ENCODE results near the gene PAPOLB.
"Not testable (repeated sequence)": the region's sequence is repeated elsewhere in the genome, so short reads cannot be mapped to it uniquely, and the experiment has no call there.

The PAPOLB gene

DNA sequence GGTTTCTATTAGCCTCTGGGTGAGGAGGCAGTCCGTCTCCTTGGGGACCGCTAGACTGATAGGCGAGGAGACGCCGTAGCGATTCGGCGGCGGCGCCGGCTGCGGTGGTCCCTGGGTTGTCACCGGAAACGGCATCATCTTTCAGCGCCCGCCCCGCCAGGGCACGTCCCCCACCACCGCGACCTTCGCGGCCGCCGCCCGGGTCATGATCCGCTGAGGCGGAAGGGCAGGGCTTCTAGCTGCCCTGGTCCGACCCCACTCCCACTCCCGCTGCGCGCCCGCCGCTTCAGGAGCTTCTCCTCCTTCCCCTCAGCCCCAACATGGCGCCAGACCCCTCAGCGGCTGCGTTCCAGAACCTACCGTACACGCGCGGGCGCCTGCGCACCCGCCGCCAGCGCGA is at the start of gene PAPOLB:
Gene PAPOLB (minus strand): TSS at position 358 of the 400 bp plus-strand sequence. CDS start 220 bp downstream, at position 138.
- DNase-seq (ENCODE audit: low read depth in 2 of 2) = no peak

DNA sequence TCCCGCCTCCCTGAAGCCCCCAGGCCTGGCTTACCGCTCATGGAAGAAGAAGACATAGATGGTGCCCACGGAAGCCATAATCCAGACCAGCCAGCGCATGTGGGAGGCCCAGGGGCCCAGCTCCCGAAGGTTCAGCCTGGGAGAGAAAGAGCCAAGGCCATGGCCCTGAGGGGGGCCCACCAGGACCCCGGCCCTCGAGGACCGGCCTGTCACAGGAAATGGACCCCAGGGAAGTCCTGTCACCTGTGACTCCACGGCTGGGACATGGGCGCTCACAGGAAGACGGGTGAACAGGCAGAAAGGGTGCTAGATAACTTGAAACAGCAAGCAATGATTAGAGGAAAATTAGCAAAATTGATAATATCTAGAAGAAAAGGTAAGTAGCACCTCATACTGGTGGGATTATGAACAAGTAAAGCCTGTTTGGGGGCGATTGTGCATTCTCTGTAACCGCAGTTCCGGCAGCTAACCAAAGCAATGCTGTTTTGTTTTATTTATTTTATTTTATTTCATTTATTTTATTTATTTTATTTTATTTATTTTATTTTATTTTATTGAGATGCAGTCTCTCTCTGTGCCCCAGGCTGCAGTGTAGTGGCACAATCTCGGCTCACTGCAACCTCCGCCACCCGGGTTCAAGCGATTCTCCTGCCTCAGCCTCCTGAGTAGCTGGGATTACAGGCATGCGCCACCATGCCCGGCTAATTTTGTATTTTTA is 49.4 kb upstream of the PAPOLB start:
- no peak for DNase-seq (ENCODE audit: low read depth in 2 of 2)

DNA sequence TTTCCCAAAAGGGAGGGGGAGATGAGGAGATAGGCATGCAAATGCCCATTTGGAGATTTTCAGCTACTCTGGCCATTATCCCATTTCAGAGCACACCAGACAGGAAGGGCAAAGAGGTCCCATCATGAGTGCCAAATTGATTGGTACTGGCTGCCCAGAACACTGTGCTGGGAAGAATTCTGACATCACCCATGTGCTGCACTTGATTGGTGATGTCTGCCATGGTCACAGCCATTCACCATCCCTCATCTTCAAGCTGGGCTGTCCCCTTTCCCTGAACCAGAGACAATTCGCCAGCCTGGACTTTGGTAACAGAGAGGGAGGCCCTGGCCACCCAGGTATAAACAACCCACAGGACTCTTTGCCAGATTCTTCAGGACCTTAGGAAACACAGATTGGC is 44.9 kb upstream of the PAPOLB start:
- DNase-seq (ENCODE audit: low read depth in 2 of 2) = no peak

DNA sequence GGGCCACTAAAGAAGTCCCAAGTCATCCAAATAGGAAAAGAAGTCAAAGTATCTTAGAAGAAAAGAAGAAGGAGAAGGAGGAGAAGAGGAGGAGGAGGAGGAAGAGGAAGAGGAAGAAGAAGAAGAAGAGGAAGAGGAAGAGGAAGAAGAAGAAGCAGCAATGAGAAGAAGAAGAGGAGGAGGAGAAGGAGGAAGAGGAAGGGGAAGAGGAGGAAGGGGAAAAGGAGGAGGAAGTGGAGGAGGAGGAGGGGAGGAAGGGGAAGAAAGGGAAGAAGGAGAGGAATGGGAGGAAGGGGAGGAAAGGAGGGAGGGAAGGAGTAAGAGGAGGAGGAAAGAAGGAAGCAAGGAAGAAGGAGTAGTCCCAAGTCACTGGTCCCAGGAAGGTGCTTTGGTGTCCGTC is 43.3 kb upstream of the PAPOLB start:
- no peak for DNase-seq (ENCODE audit: low read depth in 2 of 2)

DNA sequence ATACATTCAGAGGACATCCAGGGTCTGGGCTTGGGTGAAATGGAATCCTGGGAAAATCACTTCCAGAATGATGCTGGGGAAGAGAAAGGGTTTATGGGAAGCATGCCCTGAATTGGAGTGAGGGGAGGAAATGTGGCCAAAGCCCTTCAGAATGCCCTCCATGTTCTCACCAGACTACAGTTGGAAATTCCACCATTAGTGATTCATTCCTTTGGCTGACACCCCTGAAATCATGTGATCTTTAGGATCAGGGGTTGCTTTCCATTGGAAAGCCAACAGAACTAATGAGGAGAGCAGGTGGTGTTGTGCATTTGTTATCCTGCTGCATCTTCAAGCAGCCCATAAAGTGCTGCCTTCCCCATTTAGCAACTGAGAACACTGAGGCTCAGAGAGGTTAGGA is 42.5 kb upstream of the PAPOLB start:
- no peak for DNase-seq (ENCODE audit: low read depth in 2 of 2)

DNA sequence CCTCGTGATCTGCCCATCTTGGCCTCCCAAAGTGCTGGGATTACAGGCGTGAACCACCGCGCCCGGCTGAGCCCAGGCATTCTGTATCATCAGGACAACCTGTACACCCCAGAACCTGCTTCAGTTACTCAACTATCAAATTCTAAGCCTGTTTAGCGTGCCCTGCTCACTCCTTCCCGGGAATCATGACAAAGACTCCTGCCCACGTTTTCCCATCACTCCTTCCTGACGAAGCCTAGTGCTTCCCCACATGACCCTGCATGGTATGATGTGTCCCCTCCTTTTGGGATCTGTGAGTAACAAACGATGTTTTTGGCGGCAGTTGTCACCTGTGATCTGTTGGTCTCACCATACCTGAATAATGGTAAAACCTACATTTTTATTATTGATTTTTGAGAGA is 33.9 kb upstream of the PAPOLB start:
- no peak for DNase-seq (ENCODE audit: low read depth in 2 of 2)

DNA sequence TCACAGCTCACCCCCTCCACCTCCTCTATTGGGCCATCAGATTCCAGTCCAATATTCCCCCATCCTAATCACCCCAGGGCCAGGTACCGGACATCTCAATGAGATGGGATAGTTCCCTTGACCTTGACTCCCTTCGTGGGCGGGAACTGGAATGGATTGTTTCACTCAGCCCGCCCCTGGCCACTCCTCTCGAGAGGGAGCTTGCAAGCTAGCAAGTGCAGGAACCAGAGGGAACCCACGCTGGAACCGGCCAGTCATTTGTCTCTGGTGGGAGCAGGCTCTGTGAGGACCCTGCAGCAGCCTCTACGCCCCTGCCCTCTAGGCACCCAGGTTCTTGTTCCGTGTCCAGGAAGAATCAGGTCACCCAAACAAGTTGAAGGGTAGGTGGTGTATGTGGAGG is 32.7 kb upstream of the PAPOLB start:
- DNase-seq (ENCODE audit: low read depth in 2 of 2) = no peak

DNA sequence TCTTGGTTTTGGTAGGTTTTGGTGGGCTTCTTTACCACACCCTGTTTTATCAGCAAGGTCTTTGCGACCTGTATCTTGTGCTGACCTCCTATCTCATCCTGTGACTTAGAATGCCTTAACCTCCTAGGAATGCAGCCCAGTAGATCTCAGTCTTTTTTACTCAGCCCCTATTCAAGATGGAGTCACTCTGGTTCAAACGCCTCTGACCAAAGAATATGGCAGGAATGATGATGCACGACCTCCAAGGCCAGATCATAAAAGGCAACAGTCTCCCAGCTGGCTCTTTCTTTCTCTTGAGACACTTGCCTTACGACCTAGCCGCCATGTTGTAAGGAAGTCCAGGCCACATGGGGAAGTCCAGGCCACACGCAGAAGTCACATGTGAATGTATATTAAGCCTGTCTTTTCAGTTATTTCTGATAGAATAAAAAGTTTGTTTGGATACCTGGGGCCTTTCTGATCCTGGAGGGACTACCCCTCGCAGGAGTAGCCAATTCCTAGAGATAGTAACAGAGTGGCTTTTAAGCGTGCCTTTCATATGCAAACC is 32.2 kb upstream of the PAPOLB start:
- no peak for DNase-seq (ENCODE audit: low read depth in 2 of 2)

DNA sequence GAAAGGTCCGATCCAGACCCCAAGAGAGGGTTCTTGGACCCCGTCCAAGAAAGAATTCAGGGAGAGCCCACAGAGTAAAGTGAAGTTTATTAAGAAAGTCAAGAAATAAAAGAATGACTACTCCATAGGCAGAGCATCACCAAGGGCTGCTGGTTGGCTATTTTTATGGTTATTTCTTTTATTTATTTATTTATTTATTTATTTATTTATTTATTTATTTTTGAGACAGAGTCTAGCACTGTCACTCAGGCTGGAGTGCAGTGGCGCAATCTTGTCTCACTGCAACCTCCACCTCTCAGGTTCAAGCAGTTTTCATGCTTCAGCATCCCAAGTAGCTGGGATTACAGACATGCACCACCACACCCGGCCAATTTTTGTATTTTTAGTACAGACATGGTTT is 31.4 kb upstream of the PAPOLB start:
- DNase-seq (ENCODE audit: low read depth in 2 of 2) = not testable (repeated sequence)

DNA sequence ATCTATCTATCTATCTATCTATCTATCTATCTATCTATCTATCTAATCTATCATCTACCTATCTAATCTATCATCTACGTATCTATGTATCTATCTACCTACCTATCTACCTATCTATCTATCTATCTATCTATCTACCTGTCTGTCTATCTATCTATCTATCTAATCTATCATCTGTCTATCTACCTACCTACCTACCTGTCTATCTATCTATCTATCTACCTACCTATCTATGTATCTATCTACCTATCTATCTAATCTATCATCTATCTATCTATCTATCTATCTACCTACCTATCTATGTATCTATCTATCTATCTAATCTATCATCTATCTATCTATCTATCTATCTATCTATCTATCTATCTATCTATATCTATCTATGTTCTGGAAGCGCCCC is 29.7 kb upstream of the PAPOLB start:
- DNase-seq (ENCODE audit: low read depth in 2 of 2) = not testable (repeated sequence)

DNA sequence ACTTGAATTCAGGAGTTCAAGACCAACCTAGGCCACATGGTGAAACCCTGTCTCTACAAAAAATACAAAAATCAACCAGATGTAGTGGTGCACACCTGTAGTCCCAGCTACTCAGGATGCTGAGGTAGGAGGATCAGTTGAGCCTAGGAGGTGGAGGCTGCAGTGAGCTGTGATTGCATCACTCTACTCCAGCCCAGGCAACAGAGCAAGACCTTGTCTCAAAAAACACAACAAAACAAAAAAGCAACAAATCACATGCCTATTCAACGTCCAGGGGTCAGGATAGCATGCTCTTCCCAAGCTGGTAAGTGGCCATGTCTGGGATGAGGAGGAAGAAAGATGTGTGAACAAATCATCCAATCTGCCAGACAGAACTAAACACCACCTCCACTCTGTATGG is 27.9 kb upstream of the PAPOLB start:
- DNase-seq (ENCODE audit: low read depth in 2 of 2) = no peak

DNA sequence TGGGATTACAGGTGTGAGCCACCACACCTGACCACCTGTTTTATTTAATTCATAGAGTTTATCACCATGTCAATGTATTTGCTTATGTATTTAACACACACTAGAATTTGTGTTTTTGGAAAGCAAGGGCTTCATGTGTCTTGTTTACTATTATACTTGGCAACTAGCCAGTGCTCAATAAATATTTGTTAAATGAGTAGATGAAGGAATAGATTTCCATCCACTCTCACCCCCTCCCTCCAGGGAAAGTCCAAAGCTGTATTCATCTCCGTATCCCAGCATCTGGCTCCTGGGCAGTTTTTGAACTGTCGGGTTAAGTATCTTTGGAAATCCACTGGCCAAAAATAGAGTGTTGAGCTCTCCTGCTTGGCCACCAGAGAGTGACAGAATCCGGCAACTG is 26.3 kb upstream of the PAPOLB start:
- no peak for DNase-seq (ENCODE audit: low read depth in 2 of 2)

DNA sequence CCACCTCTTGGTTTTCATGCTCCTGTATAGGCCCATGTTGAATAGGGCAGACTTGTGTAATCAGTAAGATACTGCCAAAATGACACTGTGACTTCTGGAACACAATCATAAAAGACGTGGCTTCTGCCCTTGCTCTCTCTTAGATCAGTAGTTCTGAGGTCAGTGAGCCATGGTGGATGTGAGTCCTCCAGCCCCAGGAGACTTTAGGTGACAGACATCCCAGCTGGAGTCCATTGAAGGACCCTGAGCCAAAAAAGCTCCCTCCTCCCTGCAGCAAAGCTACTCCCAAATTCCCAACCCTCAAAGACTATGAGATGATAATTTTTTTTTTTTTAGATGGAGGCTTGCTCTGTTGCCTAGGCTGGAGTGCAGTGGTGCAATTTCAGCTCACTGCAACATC is 24.8 kb upstream of the PAPOLB start:
- DNase-seq (ENCODE audit: low read depth in 2 of 2) = no peak

DNA sequence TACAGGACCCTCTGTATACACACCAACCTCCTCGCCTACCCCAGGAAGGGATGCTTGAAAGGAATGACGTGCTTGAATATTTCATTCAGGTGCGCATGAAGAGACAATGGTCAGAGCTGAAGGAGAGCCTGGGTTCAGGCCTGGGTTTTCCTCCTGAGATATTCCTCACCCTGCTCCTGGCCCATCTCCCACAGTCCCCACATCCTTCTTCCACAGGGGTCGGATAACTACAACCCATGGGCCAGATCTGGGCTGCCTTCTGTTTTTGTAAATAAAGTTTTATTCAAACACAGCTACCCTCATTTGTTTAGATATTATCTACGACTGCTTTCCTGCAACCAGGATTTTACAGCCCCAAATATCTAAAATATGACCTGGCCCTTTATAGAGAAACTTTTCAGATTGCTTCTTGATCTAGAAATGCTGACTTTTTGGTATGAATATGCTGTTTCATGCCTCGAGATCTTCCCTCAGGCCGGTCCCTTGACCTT is 23.5 kb upstream of the PAPOLB start:
- DNase-seq (ENCODE audit: low read depth in 2 of 2) = no peak

DNA sequence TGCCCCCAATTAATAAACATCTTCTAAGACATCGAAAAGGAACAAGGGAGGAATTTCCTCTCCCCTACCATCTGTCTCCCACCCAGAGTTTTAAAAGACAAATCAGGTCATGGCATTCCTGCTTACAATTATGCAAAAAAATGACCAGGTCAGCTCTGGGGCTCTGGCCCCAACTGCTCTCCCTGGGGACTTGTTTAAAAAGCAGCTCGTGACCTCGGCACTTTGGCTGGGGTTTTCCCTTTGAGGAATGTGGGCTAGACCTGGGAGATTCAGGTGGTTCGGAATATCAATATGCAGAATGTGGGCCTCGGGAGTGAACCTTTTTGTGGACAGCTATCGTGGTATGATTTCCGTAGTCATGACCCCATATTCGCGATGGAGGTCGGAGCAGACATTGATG is 22.3 kb upstream of the PAPOLB start:
- DNase-seq (ENCODE audit: low read depth in 2 of 2) = no peak

DNA sequence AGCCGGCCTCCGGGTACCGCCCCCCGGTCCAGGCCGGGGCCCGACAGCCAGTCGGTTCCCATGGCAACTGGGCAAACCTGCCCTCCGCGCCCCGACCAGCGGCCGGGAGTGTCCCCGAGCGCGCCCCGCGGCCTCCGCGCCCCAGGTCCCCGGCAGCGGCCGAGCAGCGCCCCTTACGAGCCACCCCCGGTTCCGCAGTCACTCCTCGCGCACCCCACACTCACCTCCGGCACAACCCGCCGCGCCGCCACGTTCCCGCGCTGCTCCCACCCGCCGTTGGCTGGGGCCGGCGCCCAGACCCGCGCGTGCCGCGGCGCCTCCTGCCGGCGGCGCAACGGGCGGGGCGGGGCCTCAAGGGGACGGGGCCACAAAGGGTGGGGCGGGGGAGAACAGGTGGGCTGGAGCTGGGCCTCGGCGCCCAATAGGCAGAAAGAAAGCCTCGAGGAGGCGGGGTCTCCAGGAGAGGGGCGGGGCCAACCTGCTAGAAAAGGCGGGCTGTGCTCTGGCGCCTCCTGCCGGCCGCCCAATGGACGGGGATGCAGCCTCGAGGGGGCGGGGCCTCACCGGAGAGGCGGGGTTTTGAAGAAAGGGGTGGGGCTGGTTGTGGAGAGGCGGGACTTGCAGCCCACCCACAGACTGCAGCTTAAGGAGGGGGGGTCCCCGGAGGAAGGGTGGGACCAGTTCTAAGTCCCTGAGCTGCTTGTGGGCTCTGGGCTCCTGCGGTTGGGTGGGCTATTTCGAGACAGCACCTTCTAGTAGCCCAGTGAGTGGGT is 21.7 kb upstream of the PAPOLB start, which contains the start of gene RADIL:
Gene RADIL (minus strand): TSS at position 345 of the 773 bp plus-strand sequence. CDS start 5,577 bp downstream, outside the sequence.
- peak; percentile 52 to 62 for DNase-seq (ENCODE audit: low read depth in 2 of 2)

DNA sequence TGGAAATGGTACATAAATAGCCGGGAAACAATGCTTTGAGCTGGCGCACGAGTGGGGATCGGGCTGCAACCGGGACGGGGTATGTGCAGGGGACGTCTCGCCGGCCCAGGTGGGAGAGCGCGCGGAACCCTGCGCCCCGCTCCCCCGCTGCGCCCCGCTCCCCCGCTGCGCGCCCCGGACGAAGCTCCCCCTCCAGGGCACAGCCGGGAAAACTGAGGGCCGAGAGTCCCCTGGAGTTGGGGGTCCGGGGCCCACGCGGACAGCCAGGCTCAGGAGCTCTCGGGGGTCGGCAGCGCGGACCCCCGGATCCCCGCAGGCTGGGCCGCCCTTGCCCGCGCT is 21.2 kb upstream of the PAPOLB start:
- no peak for DNase-seq (ENCODE audit: low read depth in 2 of 2)

DNA sequence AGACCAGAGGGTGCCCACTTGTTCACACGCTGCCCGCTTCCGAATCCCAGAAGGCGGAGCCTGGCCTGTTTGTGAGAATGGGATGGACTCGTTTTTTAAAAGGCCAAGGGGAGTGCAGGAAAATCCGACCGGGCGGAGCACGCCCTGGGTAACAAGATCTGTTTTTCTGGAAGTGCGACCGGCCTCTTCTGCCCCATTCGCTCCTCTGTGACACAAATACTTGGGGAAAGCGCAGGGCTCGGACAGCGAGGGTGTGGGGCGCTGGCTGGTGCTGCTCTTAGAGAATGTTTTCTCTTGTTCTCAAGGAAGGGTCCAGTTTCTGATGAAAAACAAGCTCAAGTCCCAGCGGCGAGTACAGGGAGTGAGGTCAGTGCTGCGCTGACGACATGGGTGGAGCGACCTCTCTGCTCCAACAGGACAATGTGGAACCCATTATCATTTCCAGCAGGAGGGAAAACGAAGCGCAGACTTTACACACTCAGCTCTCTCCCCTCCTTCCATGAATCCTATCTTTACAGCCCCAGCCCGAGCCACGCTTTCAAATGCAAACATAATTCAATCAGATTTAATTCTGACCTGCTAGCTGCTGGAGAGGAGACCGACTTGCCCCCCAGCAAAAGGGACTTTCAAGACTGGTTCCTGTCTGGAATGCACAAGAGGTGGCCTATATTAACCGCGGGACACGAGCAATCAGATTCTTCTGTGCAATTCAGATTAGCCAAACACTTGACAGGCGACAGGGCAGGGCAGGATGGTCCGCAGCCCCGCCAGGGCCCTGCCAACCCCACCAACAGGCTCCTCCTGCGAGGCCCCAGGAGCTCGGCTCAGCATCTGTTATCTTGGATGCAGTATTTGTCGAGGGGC is 20.6 kb upstream of the PAPOLB start:
- DNase-seq (ENCODE audit: low read depth in 2 of 2) = no peak

DNA sequence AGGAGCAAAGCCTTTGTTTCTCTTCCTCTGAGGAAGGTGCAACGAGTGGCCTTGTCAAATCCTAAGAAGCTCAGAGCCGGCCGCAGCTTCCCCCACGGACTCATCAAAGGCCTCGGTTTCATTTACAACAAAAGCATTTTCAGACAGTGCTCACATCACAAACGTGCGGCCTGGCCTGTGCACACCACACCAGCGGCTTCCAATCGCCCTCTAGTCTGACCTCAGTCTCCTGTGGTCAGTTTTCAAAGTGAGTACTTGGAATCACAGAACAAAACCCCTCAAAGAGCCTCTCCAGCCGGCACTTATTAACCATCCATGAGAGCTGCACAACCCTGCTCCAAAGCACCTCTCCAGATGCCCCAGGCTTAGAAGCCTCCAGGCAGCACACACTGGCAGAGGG is 18.4 kb upstream of the PAPOLB start:
- no peak for DNase-seq (ENCODE audit: low read depth in 2 of 2)

DNA sequence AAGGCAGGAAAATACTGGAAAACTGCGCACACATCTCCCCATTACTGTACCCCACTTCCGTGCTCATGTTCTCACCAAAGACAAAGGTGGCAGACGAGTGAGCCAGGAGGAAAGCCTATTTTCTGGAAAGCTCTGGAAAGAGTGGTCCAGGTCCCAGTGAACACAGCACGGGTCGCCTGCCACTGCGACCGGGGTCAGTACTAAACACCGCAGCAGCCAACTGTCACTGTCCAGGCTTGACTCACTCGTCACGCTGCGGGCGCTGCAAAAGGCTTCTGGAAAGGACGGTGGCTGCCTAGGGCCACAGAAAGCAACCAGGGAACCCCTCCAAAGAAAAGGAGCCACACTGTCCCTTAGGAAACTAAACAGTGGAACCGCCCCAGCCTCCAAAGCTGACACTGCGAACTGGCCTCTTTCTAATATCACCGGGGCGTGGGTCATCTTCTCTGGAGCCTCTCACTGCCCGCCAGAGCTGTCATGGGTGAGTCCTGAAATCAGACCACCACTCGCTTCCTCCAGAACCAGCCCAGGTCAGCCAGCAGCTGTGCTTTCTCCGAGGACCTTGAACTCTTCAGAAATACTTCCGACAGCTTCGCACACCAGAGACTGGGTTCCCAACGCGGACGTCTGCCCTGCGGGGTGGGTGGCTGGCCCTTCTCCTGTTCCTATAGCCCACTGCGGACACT is 17.7 kb upstream of the PAPOLB start:
- no peak for DNase-seq (ENCODE audit: low read depth in 2 of 2)
